ENCODE results near the gene SPEG.

The SPEG gene

GRCh38 chr2:219452361-219453317 lies 18.0 kb downstream of the SPEG start:
- no peak for DNase-seq (ENCODE audit: low spot score)
- no peak for TF ChIP-seq CTCF (IDR thresholded peaks at IDR 0.05; ENCODE audit: borderline replicate concordance, control extremely low read depth, extremely low read depth, insufficient read depth, missing control alignments)
- in situ Hi-C loops (cut with MboI; ENCODE audit: low sequenced_read_pairs, unreplicated experiment) = no loop called here

- DNase-seq (ENCODE audit: low spot score) = no peak
- in situ Hi-C loops (cut with MboI; ENCODE audit: low sequenced_read_pairs, unreplicated experiment) = no loop called here
- no peak for TF ChIP-seq CTCF (IDR thresholded peaks at IDR 0.05; ENCODE audit: borderline replicate concordance, control extremely low read depth, extremely low read depth, insufficient read depth, missing control alignments)
Observed at GRCh38 chr2:219453671-219454590, 19.3 kb downstream of the SPEG start.

GRCh38 chr2:219455581-219455980 lies 20.9 kb downstream of the SPEG start:
- DNase-seq (ENCODE audit: low spot score) = no peak
- TF ChIP-seq CTCF (IDR thresholded peaks at IDR 0.05; ENCODE audit: borderline replicate concordance, control extremely low read depth, extremely low read depth, insufficient read depth, missing control alignments) = no peak
- in situ Hi-C loops (cut with MboI; ENCODE audit: low sequenced_read_pairs, unreplicated experiment) = no loop called here

GRCh38 chr2:219457784-219458369 lies 23.2 kb downstream of the SPEG start:
- no peak for TF ChIP-seq CTCF (IDR thresholded peaks at IDR 0.05; ENCODE audit: borderline replicate concordance, control extremely low read depth, extremely low read depth, insufficient read depth, missing control alignments)
- in situ Hi-C loops (cut with MboI; ENCODE audit: low sequenced_read_pairs, unreplicated experiment) = no loop called here
- no peak for DNase-seq (ENCODE audit: low spot score)

GRCh38 chr2:219458996-219459395 lies 24.4 kb downstream of the SPEG start:
- DNase-seq (ENCODE audit: low spot score) = no peak
- TF ChIP-seq CTCF (IDR thresholded peaks at IDR 0.05; ENCODE audit: borderline replicate concordance, control extremely low read depth, extremely low read depth, insufficient read depth, missing control alignments) = no peak
- in situ Hi-C loops (cut with MboI; ENCODE audit: low sequenced_read_pairs, unreplicated experiment) = no loop called here
